GM19324 (cell line): ENCODE data around the gene WNT16.

Experiments used
- ATAC-seq: cut with Tn5 transposase; IDR thresholded peaks from one replicate; pipeline ENCODE4 v1.9.1; 2021; ENCODE audit warnings: mild to moderate bottlenecking, moderate library complexity; ENCODE audit not compliant: unreplicated experiment, low FRiP score

Gene WNT16

DNA sequence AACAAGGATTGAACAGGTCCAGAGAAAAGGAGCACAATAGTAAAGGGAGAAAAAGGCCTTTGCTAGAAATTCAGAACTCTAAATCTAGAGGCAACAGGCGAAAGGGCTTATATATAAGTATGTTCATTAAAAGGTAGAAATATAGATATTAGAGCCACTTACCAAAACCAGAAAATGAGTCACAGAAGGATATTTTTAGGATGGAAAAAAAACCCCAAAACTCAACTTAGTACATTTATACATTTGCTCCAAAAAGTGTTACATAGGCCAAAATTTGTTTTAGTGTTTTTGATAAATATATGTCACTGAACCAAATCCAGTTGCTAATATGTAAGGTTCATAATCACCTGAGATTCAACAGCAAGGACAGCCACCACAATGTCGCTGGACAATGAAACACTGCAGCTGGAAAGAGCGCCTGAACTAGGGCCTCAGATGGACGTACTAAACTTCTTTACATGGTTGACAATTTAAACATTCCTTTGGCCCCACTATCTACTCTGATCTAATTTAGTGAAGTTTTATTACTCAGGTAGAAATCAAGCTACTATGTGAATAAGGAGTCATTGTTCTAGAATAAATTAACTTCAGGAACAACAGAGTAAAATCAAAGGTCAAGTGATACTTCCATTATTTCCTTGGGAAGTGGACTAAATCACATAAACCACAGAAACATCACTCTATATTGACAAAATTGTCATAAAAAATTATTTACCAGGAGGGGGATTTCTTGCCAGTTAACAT is 56.4 kb downstream of the WNT16 start:
- no peak for ATAC-seq

DNA sequence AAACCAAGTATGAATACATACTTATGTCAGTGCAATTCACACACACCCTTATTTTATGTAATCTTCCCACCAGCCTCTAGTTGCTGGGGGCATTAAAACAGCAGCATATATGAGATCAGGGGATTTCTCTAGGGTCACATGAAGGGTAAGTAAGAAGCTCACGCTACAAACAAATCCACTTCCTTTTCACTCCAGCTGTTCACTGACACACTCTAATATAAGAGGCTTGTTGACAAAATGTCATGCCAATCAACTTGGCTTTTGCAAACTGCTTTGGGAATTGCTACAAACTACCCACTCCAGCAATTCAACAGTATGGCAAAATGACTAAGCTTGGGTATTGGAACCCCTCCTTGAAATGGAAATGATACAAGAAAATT is 57.0 kb downstream of the WNT16 start:
- peak; percentile 93 for ATAC-seq

GRCh38 chr7:121388950-121389349 is 60.1 kb downstream of the WNT16 start:
- ATAC-seq = no peak

GRCh38 chr7:121390109-121390508 is 61.3 kb downstream of the WNT16 start:
- ATAC-seq = no peak

- ATAC-seq = no peak
These were observed 61.8 kb downstream of the WNT16 start for GRCh38 chr7:121390617-121391016.
